Immature natural killer cell (primary cell): ENCODE data around the gene POLR3GL. TPM values are rescaled to one million over a fixed set of nuclear protein-coding genes. Genes with fewer than 3 reads are reported as not detected.

Experiments used
- DNase-seq, 3 donors: peaks; one replicate each; pipeline ENCODE4 v3.0.0; 2022; ENCODE audit warnings: mixed read lengths in 1 of 3
- H3K27ac Mint-ChIP-seq, 6 donors: one replicate each; pipeline ENCODE4 v1.8.0; 2020; ENCODE audit warnings: mixed read lengths in 6 of 6, mild to moderate bottlenecking in 5 of 6, inconsistent platforms in 4 of 6, moderate library complexity in 3 of 6
- H3K27me3 Mint-ChIP-seq, 3 donors: one replicate each; pipeline ENCODE4 v1.8.0; 2020 to 2021; ENCODE audit warnings: low read depth in 3 of 3, mild to moderate bottlenecking in 3 of 3, mixed read lengths in 3 of 3, moderate library complexity in 3 of 3, inconsistent platforms in 1 of 3
- H3K36me3 Mint-ChIP-seq, 3 donors: one replicate each; pipeline ENCODE4 v1.8.0; 2020; ENCODE audit warnings: mixed read lengths in 3 of 3, inconsistent platforms in 2 of 3, mild to moderate bottlenecking in 2 of 3
- H3K4me1 Mint-ChIP-seq, 2 donors: one replicate each; pipeline ENCODE4 v1.8.0; 2020; ENCODE audit warnings: inconsistent platforms in 2 of 2, mild to moderate bottlenecking in 2 of 2, mixed read lengths in 2 of 2, moderate library complexity in 1 of 2
- H3K4me3 Mint-ChIP-seq, 5 donors: one replicate each; pipeline ENCODE4 v1.8.0; 2020; ENCODE audit warnings: mild to moderate bottlenecking in 5 of 5, mixed read lengths in 5 of 5, inconsistent platforms in 3 of 5, moderate library complexity in 3 of 5
- H3K9me3 Mint-ChIP-seq, 6 donors: one replicate each; pipeline ENCODE4 v1.8.0; 2020; ENCODE audit warnings: mild to moderate bottlenecking in 6 of 6, mixed read lengths in 6 of 6, inconsistent platforms in 4 of 6, moderate library complexity in 3 of 6
- polyA plus RNA-seq, 3 donors: library from polyadenylated mRNA; unstranded; fragments of 300-500 nt; fragmentation: Illumina TruSeq; gene quantifications; one replicate each; pipeline ENCODE4 v1.2.3, GENCODE V29; 2021

POLR3GL gene
- polyA plus RNA-seq, 3 donors from 2014 or later, result 112 to 207 (median 119) TPM

DNA sequence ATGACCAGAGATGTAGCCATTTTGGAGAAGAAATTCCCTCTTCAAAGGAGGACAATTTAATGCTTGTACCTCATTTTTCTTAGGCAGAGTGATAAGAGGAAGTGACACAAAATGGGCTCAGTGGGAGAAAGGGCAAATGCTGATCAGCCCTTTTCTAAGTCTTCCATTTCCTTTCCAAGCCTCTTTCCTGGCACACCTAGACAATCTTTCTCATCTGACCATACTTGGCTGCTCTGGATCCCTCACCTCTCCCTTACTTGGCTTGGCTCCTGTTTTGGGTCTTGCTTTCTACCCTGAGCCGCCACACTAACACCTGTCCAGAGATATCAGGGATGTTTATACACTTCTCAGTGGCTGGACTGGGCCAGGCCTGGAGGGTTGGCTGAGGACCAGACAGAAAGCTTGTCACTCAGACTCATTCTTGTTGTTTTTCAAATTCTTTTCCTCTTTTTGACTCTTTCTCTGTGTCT lies 18.8 kb downstream of the POLR3GL start:
- Mint-ChIP-seq H3K27ac (peak overlapping the region in 5 of 6 donors; percentile 2 to 51 (median 24)), H3K4me1 (peaks cover 30 to 57% of the 10 kb centered on the region in 2 donors), H3K27me3 (peaks cover 0 to 4% (median 2%) of the 10 kb centered on the region in 3 donors), H3K4me3 (no peak overlapping the region), H3K9me3 (no peaks in the 10 kb centered on the region), H3K36me3 (no peaks in the 10 kb centered on the region)
- DNase-seq, result no peak

DNA sequence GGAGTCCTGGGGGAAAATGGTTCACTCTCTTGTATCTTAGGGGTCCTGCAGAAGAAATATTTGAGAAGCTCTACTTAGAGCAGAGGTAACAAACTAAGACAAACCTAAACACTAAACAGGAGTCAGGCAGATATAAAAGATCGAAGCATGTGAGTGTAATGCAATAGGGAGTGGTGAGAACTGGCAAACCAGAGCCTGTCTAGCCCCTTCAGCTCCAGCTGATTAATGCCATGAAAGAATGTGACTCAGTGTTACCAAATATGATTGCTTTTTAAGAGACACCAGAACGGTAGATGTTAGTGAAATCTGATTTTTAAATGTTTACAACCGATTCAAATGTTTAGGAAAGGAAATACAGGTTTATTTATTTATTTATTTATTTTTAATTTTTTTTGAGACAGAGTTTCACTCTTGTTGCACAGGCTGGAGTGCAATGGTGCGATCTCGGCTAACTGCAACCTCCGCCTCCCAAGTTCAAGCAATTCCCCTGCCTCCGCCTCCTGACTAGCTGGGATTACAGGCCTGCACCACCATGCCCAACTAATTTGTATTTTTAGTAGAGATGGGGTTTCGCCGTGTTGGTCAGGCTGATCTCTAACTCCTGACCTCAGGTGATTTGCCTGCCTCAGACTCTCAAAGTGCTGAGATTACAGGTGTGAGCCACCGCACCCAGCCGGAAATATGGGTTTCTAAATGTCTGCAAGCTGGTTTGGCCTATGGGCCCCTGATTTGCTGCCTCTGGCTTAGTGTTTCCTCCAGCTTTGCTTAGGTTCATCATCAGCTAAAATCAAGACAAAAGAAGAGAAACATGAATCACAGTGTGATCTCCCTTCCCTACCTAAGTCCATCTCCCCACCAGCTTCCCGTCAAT lies 19.7 kb downstream of the POLR3GL start:
- H3K9me3 Mint-ChIP-seq, result no peaks in the 10 kb centered on the region
- H3K4me1 Mint-ChIP-seq, result peaks cover 35 to 64% of the 10 kb centered on the region in 2 donors
- DNase-seq, result no peak
- peak overlapping the region in 3 of 5 donors; percentile 15 to 29 (median 23) for H3K4me3 Mint-ChIP-seq
- H3K36me3 Mint-ChIP-seq, result no peaks in the 10 kb centered on the region
- peaks cover 0 to 7% (median 2%) of the 10 kb centered on the region in 3 donors for H3K27me3 Mint-ChIP-seq
- peak overlapping the region; percentile 24 to 86 (median 78) for H3K27ac Mint-ChIP-seq

DNA sequence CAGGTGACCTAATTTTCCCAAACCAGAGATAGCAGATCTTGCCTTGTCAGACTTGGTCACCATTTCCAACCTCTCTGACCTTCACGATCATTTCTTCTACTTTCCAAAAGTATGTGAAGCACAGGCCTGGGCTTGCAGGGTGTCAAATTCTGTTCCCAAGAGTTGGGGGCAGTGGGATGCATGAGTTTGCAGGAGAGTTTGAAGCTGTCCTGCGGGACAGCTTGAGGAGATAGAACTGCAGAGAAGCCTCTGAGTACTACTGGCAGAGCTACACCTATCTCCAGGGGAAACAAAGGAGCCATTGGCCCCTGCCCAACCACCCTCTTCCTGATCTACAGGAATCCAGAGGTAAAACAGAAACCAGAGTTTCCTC lies 20.6 kb downstream of the POLR3GL start:
- Mint-ChIP-seq H3K27me3 (peaks cover 0 to 7% (median 4%) of the 10 kb centered on the region in 3 donors), H3K27ac (peak overlapping the region in 5 of 6 donors; percentile 59 to 86 (median 80)), H3K4me3 (peak overlapping the region in 1 of 5 donors; percentile 66), H3K36me3 (no peaks in the 10 kb centered on the region), H3K9me3 (no peaks in the 10 kb centered on the region), H3K4me1 (peaks cover 35 to 64% of the 10 kb centered on the region in 2 donors)
- DNase-seq, result no peak

- Mint-ChIP-seq H3K27me3 (peaks cover 0 to 7% (median 4%) of the 10 kb centered on the region in 3 donors), H3K9me3 (peaks cover 0 to 3% (median 0%) of the 10 kb centered on the region in 6 donors), H3K27ac (peak overlapping the region in 5 of 6 donors; percentile 67 to 86 (median 80)), H3K4me3 (peak overlapping the region in 3 of 5 donors; percentile 19 to 66 (median 42)), H3K4me1 (peaks cover 42 to 71% of the 10 kb centered on the region in 2 donors), H3K36me3 (no peaks in the 10 kb centered on the region)
- no peak for DNase-seq
Measured at GRCh38 chr1:145985502-145986439, 21.3 kb downstream of the POLR3GL start.

DNA sequence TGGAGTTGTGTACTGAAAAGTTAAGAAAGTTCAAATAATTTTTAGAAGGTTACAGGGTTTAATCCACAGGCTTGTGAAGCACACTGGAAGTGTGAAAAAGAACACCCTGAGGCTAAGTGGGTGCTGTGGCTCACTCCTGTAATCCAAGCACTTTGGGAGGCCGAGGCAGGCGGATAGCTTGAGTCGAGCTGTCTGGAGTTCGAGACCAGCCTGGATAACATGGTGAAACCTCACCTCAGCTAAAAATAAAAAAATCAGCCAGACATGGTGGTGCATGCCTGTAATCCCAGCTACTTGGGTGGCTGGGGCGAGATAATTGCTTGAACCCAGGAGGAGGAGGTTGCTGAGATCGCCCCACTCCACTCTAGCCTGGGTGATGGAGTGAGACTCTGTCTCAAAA lies 22.1 kb downstream of the POLR3GL start:
- H3K27me3 Mint-ChIP-seq, result peaks cover 0 to 10% (median 4%) of the 10 kb centered on the region in 3 donors
- peaks cover 49 to 76% of the 10 kb centered on the region in 2 donors for H3K4me1 Mint-ChIP-seq
- peak overlapping the region in 1 of 6 donors; percentile 17 for H3K27ac Mint-ChIP-seq
- peaks cover under 1 to 1% (median under 1%) of the 10 kb centered on the region in 3 donors for H3K36me3 Mint-ChIP-seq
- no peak for DNase-seq
- no peak overlapping the region for H3K4me3 Mint-ChIP-seq
- H3K9me3 Mint-ChIP-seq, result peaks cover 0 to 3% (median 0%) of the 10 kb centered on the region in 6 donors

- peak overlapping the region in 5 of 6 donors; percentile 34 to 77 (median 71) for H3K27ac Mint-ChIP-seq
- peaks cover 0 to 18% (median 4%) of the 10 kb centered on the region in 3 donors for H3K27me3 Mint-ChIP-seq
- peaks cover 14 to 15% (median 15%) of the 10 kb centered on the region in 3 donors for H3K36me3 Mint-ChIP-seq
- no peak overlapping the region for H3K4me3 Mint-ChIP-seq
- DNase-seq, result no peak
- H3K9me3 Mint-ChIP-seq, result peaks cover 0 to 8% (median 0%) of the 10 kb centered on the region in 6 donors
- H3K4me1 Mint-ChIP-seq, result peaks cover 63 to 76% of the 10 kb centered on the region in 2 donors
Measured at GRCh38 chr1:145987926-145988325, 23.4 kb downstream of the POLR3GL start.

GRCh38 chr1:145988773-145989172 lies 24.3 kb downstream of the POLR3GL start:
- H3K9me3 Mint-ChIP-seq, result peaks cover 0 to 10% (median 0%) of the 10 kb centered on the region in 6 donors
- peaks cover 22 to 23% (median 23%) of the 10 kb centered on the region in 3 donors for H3K36me3 Mint-ChIP-seq
- no peak overlapping the region for H3K4me3 Mint-ChIP-seq
- peak overlapping the region; percentile 5 to 84 (median 74) for H3K27ac Mint-ChIP-seq
- peaks cover under 1 to 21% (median 4%) of the 10 kb centered on the region in 3 donors for H3K27me3 Mint-ChIP-seq
- H3K4me1 Mint-ChIP-seq, result peaks cover 64 to 76% of the 10 kb centered on the region in 2 donors
- no peak for DNase-seq

GRCh38 chr1:145990249-145990855 lies 25.9 kb downstream of the POLR3GL start:
- peaks cover 38 to 39% (median 39%) of the 10 kb centered on the region in 3 donors for H3K36me3 Mint-ChIP-seq
- H3K27me3 Mint-ChIP-seq, result peaks cover 4 to 33% (median 8%) of the 10 kb centered on the region in 3 donors
- peaks cover 55 to 66% of the 10 kb centered on the region in 2 donors for H3K4me1 Mint-ChIP-seq
- H3K9me3 Mint-ChIP-seq, result peaks cover 0 to 13% (median 3%) of the 10 kb centered on the region in 6 donors
- H3K4me3 Mint-ChIP-seq, result peak overlapping the region in 3 of 5 donors; percentile 42 to 98 (median 97)
- H3K27ac Mint-ChIP-seq, result peak overlapping the region in 5 of 6 donors; percentile 54 to 96 (median 89)
- peak in 1 of 3 donors; percentile 6 for DNase-seq

DNA sequence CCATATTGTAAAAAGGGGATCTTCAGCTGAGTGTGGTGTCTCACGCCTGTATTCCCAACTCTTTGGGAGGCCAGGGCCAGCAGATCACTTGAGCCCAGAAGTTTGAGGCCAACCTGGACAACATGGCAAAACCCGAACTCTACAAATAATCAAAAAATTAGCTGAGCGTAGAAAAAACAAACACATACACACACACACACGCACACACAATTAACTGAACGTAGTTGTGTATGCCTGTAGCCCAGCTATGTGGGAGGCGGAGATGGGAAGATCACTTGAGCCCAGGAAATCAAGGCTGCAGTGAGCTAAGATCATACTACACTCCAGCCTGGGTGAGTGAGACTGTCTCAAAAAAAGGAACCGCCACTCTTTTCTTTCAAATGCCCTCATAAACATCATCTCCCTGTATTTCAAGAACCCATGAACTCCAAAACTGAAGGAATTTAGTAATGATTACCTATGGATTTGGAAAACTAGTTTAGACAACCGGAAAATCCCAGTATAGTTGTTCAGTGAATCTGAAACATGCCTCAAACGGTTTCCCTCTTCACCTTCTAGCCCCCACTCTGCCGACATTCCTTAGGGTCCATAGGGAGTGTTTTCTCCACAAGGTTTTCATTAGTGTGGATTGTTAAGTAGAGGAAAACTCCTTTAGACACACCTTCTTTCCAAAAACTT lies 27.4 kb downstream of the POLR3GL start:
- H3K36me3 Mint-ChIP-seq, result peaks cover 50 to 52% (median 50%) of the 10 kb centered on the region in 3 donors
- H3K27me3 Mint-ChIP-seq, result peaks cover 8 to 32% (median 10%) of the 10 kb centered on the region in 3 donors
- peaks cover 0 to 13% (median 3%) of the 10 kb centered on the region in 6 donors for H3K9me3 Mint-ChIP-seq
- peaks cover 46 to 56% of the 10 kb centered on the region in 2 donors for H3K4me1 Mint-ChIP-seq
- DNase-seq, result peak in 1 of 3 donors; percentile 7
- peak overlapping the region; percentile 95 to 98 (median 96) for H3K27ac Mint-ChIP-seq
- H3K4me3 Mint-ChIP-seq, result peak overlapping the region; percentile 97 to 100 (median 98)

DNA sequence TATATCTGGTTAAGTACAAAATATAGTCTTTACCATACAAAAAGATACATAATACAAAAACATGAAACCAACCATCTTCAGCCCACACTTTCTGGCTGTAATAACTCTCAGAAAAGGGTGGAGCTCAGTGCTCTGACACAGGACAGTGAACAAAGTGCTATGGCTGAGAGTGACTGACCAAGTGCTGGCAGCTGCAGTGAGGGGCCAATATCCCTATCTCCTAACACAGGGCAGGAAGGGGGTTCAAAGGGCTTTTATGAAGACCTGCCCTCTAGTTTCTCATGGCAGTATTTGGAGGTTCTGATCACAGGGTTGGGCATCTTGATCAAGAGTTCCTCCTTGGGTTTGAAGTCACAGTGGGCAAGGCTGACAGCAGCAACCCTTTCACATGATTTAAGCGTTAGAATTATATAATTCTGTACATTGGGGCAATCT lies 28.0 kb downstream of the POLR3GL start:
- Mint-ChIP-seq H3K36me3 (peaks cover 50 to 52% (median 50%) of the 10 kb centered on the region in 3 donors), H3K4me3 (peak overlapping the region; percentile 97 to 100 (median 98)), H3K27ac (peak overlapping the region; percentile 95 to 98 (median 96)), H3K9me3 (peaks cover 0 to 13% (median 3%) of the 10 kb centered on the region in 6 donors), H3K4me1 (peaks cover 51 to 58% of the 10 kb centered on the region in 2 donors), H3K27me3 (peaks cover 8 to 32% (median 14%) of the 10 kb centered on the region in 3 donors)
- peak in 1 of 3 donors; percentile 5 for DNase-seq

GRCh38 chr1:145992958-145993617 lies 28.6 kb downstream of the POLR3GL start:
- peaks cover 8 to 32% (median 12%) of the 10 kb centered on the region in 3 donors for H3K27me3 Mint-ChIP-seq
- H3K4me3 Mint-ChIP-seq, result peak overlapping the region; percentile 97 to 100 (median 98)
- DNase-seq, result no peak
- H3K27ac Mint-ChIP-seq, result peak overlapping the region; percentile 95 to 98 (median 96)
- peaks cover 55 to 58% of the 10 kb centered on the region in 2 donors for H3K4me1 Mint-ChIP-seq
- H3K9me3 Mint-ChIP-seq, result peaks cover 0 to 13% (median 3%) of the 10 kb centered on the region in 6 donors
- peaks cover 50 to 52% (median 50%) of the 10 kb centered on the region in 3 donors for H3K36me3 Mint-ChIP-seq
